ENCODE results near the gene NUCB1.

GRCh38 chr19:48946463-48947257, 46.5 kb downstream of the NUCB1 start:
- TF ChIP-seq POLR2A (conservative IDR thresholded peaks at IDR 0.05), result no peak
- TF ChIP-seq CTCF (IDR thresholded peaks at IDR 0.05 in 2 of 3, conservative IDR thresholded peaks at IDR 0.05 in 1 of 3; ENCODE audit: insufficient read depth in 2 of 3, low read depth in 1 of 3, low read length in 3 of 3), result no peak
- no peak for TF ChIP-seq CXXC5 (CRISPR knock-in tag; IDR thresholded peaks at IDR 0.05)
- TF ChIP-seq BCL6 (CRISPR knock-in tag; IDR thresholded peaks at IDR 0.05), result no peak
- TF ChIP-seq SIN3A (IDR thresholded peaks at IDR 0.05; ENCODE audit: borderline replicate concordance in 2 of 2, control insufficient read depth in 1 of 2, low read depth in 2 of 2, low read length in 2 of 2), result no peak
- TF ChIP-seq EP300 (IDR thresholded peaks at IDR 0.05; ENCODE audit: low read length), result no peak
- TF ChIP-seq ARID3B (CRISPR knock-in tag; IDR thresholded peaks at IDR 0.05; ENCODE audit: borderline replicate concordance), result no peak
- no peak for TF ChIP-seq CBX2 (IDR thresholded peaks at IDR 0.05; ENCODE audit: insufficient read depth, low read length, poor library complexity, severe bottlenecking)
- no peak for TF ChIP-seq CBX5 (IDR thresholded peaks at IDR 0.05; ENCODE audit: borderline replicate concordance, low read depth)
- no peak for TF ChIP-seq ETV5 (CRISPR knock-in tag; IDR thresholded peaks at IDR 0.05; ENCODE audit: low read depth)
